A549 (cell line): ENCODE data around the gene BABAM2.

ENCODE experiments used
- CEBPB ChIP-seq, 2 experiments: fragments of >200 bp in 1 of 2; sonication (Bioruptor Twin) in 1 of 2; formaldehyde crosslinking in 1 of 2; IDR thresholded peaks; 2 replicates each; pipeline ENCODE4 v1.6.1; 2012 to 2016
- CTCF ChIP-seq: fragments of >200 bp; sonication (Bioruptor Twin); formaldehyde crosslinking; IDR thresholded peaks from 3 replicates; pipeline ENCODE4 v1.5.1; 2016
- FOXS1 ChIP-seq: fragments of 250-450 bp; sonication (Bioruptor Pico); IDR thresholded peaks from 2 replicates; pipeline ENCODE4 v1.5.0; 2020; ENCODE audit warnings: mild to moderate bottlenecking, moderate library complexity
- HEYL ChIP-seq: fragments of 250-450 bp; sonication (Bioruptor Pico); IDR thresholded peaks from 2 replicates; pipeline ENCODE4 v1.8.0; 2021; ENCODE audit warnings: mild to moderate bottlenecking, moderate library complexity
- HOXA7 ChIP-seq: fragments of 250-450 bp; sonication (Bioruptor Pico); IDR thresholded peaks from 2 replicates; pipeline ENCODE4 v1.5.0; 2020; ENCODE audit warnings: mild to moderate bottlenecking, moderate library complexity
- JUN ChIP-seq, 2 experiments: fragments of >200 bp; sonication (Bioruptor Twin); formaldehyde crosslinking; IDR thresholded peaks; 2 replicates in 1 of 2; 3 replicates in 1 of 2; pipeline ENCODE4 v1.6.1; 2016 to 2017
- MAZ ChIP-seq: fragments of 150-350 bp; IDR thresholded peaks from 2 replicates; pipeline ENCODE4 v1.6.1; 2014; ENCODE audit warnings: antibody characterized with exemption, low read depth, low read length, borderline replicate concordance
- POLR2A ChIP-seq: IDR thresholded peaks from 2 replicates; pipeline ENCODE4 v1.6.1; 2012; ENCODE audit warnings: mild to moderate bottlenecking, low read length
- RFX5 ChIP-seq: fragments of 450-650 bp; IDR thresholded peaks from 2 replicates; pipeline ENCODE4 v1.7.1; 2014; ENCODE audit warnings: antibody characterized with exemption, mild to moderate bottlenecking, moderate library complexity
- SMC3 ChIP-seq: fragments of >200 bp; sonication (Bioruptor Twin); formaldehyde crosslinking; IDR thresholded peaks from 3 replicates; pipeline ENCODE4 v1.6.1; 2018; ENCODE audit warnings: inconsistent platforms
- SREBF2 ChIP-seq: fragments of 450-650 bp; IDR thresholded peaks from 2 replicates; pipeline ENCODE4 v1.6.1; 2014; ENCODE audit warnings: mild to moderate bottlenecking, moderate library complexity
- TF ChIP-seq, protein P1 (sequence below): IDR thresholded peaks from 2 replicates; pipeline ENCODE4 v1.6.1; 2012

- TF ChIP-seq CTCF (no peak), CEBPB (IDR thresholded peaks at IDR 0.05) (no peak), RFX5 (no peak), SREBF2 (no peak), POLR2A (no peak), HEYL (no peak), HOXA7 (CRISPR knock-in tag) (no peak), FOXS1 (CRISPR knock-in tag) (no peak), SMC3 (no peak), JUN (IDR thresholded peaks at IDR 0.05) (no peak), MAZ (no peak)
- TF ChIP-seq, protein P1, sequence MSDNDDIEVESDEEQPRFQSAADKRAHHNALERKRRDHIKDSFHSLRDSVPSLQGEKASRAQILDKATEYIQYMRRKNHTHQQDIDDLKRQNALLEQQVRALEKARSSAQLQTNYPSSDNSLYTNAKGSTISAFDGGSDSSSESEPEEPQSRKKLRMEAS = no peak
These were observed 449.1 kb downstream of the BABAM2 start for GRCh38 chr2:28339516-28340175.
